NCI-H526 (cell line): ENCODE results near the gene FDXR.
"Not testable (repeated sequence)": the region's sequence is repeated elsewhere in the genome, so short reads cannot be mapped to it uniquely, and the experiment has no call there.

Source experiments
- DNase-seq, 2 experiments: peaks; one replicate each; lab custom pipeline; 2025; lab: John Stamatoyannopoulos, UW

FDXR gene, protein sequence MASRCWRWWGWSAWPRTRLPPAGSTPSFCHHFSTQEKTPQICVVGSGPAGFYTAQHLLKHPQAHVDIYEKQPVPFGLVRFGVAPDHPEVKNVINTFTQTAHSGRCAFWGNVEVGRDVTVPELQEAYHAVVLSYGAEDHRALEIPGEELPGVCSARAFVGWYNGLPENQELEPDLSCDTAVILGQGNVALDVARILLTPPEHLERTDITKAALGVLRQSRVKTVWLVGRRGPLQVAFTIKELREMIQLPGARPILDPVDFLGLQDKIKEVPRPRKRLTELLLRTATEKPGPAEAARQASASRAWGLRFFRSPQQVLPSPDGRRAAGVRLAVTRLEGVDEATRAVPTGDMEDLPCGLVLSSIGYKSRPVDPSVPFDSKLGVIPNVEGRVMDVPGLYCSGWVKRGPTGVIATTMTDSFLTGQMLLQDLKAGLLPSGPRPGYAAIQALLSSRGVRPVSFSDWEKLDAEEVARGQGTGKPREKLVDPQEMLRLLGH

DNA sequence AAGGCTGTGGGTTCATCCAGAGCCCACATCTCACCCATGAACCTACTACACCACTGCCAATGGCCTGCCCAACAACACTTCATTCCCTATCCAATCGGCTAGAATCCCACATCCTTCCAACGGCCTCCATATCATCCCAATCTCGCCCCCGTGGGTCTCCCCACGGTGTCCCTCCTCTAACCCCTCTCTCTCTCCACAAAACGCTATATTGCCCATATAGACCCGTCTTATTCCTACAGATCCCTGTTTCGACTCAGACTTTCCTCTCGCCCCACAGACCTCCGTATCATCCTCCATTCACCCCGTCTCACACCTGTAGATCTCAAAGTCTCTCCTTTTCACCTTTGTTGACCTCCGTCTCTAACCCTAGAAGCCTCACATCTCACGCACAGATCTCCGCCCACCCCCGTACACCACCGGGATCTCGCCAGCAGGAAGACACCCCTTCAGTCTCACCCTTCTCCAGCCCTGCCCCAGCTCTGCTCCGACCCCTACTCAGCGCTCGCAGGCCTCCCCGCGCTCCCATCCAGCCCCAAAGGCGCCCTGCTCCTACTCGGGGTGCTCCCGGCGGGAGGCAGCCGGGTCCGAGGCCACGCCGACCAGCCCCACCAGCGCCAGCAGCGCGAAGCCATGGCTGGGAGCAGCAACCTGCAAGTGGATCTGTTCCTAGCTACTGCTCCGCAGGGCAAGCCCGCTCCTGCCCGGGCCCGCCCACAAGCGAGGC is at the start of gene FDXR:
FDXR (minus strand) TSS at position 682 of the 724 bp plus-strand sequence; CDS start at position 632, 50 bp downstream.
- no peak for DNase-seq

DNA sequence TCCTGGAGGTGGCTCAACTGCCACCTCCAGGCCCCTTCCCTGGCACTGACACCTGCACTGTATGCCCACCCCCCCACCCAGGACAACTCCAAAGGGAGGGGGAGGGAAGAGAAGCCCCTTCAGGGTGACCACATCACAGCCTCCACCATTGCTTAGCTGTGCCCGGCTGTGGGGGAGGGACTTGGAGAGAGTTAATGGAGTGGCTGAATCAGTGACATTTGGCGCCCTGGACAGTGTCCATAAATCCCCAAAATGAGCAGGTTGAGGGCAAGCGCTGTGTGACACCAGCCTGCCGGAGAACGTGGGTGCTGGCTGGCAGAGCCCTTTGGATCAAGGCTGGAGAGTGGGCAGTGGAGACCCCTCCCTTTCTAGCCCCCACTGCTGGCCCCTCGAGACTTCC is 49.4 kb upstream of the FDXR start:
- DNase-seq: no peak

DNA sequence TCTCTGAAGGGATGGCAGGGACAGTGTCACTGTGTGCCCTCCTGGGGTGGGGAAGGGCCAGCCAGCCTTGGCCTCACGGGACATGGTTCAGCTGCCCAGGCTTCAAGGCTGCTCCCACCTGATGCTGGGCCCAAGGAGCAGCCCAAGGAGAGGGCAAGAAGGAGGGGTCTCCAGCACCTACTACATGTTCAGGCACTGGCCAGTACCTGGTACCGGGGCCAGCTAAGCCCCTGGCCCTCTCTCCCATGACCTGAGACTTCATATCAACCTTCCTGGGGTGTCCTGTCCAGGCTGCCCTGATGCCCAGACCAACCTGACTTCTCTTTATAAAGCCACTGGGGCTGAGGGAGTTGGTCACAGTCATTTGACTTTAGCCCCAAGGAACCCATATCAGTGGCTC is 49.0 kb upstream of the FDXR start:
- DNase-seq: no peak

DNA sequence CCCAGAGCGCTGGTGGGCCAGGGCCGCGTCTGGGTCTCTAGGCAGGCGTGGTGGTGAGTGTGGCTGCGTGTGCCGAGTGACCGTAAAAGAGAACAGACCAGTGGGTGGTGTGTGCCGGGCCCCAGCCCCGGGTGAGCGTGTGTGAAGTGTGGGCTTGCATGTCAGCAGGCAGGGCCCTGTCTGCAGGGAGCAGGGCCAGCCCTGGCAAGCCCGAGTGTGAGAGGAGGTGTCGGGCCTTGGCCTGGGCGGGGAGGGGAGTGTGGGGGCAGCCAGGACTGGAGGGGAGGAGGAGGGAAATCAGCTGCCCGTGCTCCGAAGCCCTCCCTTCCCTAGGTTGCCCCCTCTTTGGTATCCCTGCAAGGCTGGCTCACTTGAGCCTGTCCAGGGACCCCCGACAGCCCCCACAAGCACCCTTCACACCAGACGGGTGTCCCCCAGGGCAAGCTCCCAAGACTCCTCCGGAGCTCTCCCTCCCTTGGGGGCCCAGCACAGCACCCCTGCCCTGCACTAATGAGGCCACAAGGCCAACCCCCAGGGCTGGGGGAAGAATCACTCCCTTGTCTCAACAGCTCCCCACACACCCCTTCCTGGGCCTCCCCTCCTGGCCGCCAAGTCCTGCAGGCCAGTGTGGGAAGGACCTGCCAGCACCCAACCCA is 48.4 kb upstream of the FDXR start:
- DNase-seq: peak in 1 of 2 experiments; percentile 23

DNA sequence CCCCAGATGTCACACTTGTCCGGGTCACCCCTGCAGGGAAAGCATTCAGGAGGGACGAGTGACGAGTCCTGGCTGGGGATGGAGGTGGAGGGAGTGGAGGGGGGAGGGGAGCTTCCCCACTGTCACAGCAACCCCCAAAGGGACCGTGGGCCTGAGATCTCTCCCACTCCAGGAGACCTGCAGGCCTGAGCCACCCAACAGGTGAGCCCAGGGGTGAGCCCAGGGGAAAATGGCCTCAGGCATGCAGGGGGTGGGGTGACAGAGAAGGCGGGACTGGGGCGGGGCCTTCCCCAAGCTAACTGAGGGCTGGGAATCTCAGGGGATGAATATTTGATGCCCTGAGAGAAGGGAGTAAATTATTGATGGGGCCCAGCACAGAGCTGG is 47.8 kb upstream of the FDXR start:
- peak in 1 of 2 experiments; percentile 63 for DNase-seq

DNA sequence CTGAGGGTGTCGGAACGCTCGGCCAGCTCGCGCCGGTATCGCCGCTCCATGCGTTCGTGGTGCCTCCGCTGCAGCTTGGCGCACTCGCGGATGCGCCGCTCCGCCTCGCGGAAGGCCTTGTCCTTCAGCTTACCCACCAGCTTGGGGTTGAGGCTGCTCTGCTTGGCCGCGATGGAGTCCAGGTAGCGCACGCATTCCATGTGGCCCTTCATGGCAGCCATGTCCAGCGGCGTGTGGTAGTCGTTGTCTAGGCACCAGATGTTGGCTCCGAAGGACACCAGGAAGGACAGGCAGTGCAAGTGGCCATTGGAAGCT is 47.5 kb upstream of the FDXR start:
- DNase-seq: no peak

DNA sequence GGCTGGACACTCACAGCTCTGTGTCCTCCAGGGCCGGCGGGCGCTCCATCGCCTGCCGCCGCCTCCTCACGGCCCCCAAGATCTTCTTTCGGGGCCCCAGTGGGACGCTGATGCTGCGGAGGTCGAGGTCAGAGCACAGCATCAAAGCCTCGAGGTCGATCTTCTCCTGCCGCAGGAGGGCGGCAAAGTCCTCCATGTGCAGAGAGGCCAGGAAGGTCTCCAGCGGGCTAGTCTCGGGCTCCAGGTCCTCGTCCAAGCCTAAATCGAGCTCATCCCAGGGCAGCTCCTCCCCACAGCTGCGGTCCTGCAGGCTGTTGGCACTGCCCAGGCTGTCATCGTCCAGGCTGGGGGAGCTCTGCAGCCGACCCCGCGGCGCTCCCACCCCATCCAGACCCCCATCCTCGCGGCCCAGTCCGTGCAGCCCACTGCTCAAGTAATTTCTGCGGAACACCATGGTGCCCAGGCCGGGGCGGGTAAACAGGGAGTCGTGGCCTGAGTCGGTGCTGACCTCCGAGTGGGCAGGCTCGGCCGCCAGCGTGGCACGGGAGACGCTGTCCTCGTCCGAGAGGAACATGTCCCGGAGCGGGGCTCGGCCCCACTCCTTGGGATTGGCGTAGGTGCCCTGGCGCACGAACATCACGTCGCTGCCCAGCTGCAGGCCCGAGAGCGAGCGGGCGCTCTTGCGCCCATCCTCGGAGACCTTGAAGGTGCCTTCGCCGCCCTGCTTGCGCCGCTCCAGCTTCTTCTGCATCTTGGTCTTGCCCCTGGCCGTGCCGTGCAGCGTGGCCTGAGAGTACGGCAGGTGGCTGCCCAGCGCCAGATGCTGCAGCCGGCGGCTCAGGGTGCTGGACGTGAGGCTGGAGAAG is 46.9 kb upstream of the FDXR start:
- no peak for DNase-seq

DNA sequence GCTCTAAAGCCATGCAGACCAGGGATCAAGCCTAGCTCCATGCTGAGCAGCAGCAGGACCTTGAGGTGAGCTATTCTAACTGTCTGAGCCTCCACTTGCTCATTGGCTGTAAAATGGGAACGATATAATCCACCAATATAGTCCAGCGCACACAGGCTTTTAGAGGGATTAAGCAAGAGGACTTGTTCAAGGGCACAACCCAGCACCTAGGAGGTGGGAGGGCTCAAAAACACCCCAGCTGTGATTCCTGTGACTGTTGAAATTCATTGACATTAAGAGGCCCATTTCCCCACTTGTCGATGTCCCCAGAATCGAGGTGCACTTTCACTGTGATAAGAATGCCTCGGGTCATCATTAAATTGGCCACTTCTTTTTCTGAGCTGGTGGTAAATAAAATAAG is 46.1 kb upstream of the FDXR start:
- DNase-seq: no peak

DNA sequence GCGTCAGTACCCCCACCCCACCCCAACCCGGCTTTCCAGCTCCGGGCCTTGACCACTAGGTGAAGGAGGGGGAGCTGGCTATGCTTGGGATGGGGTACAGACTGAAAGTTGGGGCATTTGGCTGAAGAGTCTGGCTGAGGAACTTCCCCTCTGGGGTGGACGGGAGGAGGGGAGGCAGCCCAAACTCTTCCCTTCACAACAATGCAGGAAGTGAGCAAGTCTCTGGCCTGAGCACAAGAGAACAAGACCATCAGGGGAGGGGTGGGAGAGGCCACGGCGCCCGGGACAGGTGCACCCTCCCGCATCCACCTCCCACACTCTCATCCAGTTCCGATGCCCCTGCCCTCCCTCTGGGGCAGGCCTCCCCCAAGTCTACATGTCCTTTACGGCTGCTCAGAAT is 44.6 kb upstream of the FDXR start:
- no peak for DNase-seq

DNA sequence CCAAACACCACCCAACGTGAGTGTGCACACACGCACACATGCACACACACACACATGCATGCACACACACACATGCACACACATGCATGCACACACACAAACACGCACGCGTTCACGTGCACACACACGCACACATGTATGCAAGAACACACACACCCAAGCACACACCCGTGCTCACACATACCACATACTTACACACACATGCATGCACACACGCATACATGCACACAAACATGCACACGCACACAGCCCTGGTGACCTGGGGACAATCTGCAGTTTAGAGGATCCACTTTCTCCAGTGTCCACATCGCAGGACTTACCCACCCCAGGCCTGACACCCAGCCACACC is 44.0 kb upstream of the FDXR start:
- DNase-seq: no peak

DNA sequence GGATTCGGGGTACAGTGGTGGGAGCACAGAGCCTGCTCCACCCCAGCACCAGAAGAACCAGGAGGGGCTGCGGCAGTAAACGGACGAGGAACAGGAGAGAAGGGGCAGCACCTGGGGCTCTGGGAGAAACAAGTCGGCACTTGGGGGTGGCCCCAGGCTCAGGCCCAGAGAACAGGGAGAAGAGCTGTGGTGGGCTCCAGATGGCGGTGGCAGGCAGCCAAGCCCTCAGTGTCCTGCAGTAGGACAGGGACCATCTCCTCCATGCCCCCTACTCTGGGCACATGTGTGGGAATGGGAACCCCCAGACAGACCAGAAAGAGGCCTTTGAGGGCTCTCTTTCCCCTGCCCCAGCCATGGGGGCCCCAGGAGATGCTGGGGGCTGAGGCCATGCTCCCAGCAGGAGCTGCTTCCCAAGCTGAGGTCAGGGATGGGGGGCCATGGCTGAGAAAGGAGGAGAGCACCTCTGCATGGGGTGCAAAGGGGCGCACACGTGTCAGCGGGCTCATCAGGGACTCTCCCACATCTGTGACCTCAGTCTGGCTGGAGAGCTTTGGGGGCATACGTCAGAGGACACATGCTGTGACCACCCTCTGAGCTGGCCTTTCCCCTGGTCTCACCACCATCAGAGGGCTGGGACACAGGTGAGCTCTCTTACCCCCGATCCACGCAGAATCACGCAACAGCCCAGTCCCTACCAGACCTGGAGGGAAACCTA is 43.5 kb upstream of the FDXR start:
- DNase-seq: no peak

DNA sequence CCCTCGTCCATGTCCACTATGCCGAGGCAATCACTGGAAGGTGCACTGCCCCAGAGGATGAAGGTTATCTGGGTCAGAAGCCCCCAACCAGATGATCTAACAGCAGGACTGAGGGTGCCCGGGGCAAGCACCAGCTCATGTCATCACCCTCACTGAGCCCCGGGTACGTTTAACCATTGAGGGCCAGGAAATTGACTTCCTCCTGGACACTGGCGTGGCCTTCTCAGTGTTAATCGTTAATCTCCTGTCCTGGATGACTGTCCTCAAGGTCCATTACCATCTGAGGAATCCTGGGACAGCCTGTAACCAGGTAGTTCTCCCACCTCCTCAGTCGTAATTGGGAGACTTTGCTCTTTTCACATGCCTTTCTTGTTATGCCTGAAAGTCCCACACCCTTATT is 38.6 kb upstream of the FDXR start:
- DNase-seq: not testable (repeated sequence)

DNA sequence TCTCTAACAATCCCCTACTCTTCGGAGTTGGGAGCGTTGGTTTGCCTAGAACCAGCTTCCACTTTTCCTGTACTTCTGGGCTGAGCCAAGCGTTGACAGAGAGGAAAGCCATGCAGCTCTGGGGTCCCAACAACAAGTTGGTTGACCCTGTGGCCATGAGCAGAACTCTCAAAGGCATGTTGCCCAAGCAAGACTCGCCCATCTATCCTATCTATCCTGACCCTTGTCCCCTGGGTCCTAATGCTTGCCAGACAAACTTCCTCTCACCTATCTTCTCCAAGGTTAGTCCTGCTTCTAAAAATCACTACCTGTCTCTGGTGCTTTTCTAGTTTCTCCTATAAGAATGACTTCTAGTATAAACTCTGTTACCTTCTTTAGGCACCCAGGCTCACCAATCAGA is 36.3 kb upstream of the FDXR start:
- not testable (repeated sequence) for DNase-seq

DNA sequence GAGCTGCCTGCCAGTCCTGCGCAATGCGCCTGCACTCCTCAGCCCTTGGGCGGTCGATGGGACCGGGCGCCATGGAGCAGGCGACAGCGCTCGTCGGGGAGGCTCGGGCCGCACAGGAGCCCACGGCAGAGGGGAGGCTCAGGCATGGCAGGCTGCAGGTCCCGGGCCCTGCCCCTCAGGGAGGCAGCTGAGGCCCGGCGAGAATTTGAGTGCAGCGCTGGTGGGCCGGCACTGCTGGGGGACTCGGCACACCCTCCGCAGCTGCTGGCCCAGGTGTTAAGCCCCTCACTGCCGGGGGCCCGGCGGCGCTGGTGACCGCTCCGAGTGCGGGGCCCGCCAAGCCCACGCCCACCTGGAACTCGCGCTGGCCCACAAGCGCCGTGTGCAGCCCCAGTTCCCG is 34.2 kb upstream of the FDXR start:
- DNase-seq: no peak

DNA sequence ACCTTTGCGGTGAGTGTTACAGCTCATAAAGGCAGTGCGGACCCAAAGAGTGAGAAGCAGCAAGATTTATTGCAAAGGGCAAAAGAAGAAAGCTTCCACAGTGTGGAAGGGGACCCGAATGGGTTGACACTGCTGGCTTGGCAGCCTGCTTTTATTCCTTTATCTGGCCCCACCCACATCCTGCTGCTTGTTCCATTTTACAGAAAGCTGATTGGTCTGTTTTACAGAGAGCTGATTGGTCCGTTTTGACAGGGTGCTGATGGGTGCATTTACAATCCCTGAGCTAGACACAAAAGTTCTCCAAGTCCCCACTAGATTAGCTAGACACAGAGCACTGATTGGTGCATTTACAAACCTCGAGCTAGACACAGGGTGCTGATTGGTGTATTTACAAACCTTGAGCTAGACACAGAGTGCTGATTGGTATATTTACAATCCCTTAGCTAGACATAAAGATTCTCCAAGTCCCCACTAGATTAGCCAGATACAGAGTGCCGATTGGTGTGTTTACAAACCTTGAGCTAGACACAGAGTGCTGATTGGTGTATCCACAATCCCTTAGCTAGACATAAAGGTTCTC is 33.5 kb upstream of the FDXR start:
- DNase-seq: not testable (repeated sequence)

DNA sequence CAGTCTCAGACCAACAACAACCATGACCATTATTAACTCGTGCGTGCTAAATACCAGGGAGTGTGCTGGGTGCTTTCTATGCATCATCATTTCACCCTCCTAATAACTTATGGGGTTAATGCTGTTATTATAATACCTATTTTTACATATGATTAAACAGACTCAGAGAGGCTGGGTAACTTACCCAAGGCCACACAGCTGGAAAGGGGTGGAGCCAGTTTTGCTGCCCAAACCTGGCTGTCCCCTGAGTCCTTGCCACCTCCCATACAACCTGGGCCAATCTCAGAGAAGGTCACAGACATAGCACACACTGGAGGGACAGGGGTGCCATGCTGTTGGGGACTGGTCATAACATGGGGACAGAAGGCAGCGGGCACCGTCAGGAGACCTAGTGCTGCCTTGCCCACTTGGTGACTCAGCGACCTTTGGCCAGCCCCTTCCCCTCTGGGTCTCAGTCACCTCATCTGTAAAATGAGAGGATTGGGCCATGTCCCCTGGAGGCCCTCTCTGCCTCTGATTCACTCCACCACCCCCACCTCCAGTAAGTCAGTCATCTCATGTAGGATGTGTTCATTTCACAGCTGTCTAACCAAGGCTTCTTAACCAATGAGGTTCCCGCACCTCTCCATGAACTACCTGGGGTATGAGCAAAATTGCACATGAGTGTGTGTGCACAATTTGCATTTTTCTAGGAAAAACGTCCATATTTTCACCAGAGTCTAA is 32.1 kb upstream of the FDXR start:
- no peak for DNase-seq

DNA sequence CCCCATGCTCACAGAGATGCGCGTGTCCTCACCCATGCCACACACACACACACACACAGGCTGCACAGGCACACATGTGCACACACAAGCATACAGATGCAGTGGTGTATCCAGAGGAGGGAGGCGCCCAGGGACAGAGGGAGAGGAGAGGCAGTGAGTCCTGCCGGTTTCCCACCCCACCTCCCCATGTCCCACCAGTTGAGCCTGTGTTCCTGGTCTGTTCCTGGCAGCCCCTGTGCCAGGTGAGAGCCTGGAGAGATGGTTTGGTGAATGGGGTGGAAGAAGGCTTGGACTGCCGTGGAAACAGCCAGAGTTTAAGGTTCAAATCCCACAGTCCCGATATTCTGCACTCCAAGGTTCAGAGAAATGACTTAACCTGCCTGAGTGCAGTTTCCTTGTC is 30.9 kb upstream of the FDXR start:
- DNase-seq: no peak

DNA sequence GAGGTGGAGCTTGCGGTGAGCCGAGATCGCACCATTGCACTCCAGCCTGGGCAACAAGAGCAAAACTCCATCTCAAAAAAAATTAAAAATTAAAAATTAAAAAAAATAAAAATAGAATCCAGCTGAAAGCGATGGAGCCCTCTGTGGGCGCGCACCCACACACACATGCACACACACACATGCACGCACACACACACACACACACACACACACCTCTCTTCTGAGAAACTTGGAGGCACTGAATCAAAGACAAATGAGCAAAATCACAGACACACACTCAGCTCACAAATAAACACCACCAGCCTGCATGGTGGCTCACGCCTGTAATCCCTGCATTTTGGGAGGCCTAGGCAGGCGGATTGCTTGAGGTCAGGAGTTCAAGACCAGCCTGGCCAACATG is 30.2 kb upstream of the FDXR start:
- no peak for DNase-seq

DNA sequence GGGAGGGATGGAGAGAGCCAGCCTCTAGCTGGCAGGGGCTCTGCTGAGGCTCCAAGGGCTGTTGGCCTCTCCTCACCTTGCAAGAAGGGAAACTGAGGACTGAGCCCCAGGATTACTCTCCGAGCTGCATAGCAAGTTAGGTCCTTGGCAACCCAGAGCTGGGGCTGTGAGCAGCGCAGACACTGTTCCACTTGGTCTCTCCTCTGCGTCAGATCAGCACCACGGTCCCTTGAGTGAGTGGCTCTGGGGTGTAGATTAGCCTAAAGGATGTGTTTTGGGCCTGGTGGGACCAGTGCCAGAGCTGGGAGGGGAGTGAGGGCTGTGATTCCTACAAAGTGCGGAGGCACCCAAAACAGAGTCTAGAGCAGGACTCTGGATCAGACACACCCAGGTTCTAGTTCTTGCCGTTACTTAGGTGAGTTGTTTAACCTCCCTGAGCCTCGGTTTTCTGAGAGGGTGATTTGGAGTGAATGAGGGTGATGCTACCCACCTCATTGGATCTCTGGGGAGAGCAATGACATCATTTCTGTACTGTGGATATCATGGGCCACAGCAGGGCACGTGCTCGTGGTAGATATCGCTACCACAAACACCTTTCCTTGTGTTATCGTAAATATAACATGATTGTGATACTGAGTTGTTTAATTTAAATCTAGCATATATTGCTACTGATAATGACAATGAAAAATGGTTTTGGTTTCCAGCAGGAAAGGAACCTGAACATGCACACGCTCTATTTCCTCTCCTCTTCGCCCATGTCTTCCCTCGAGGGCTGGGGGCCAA is 28.8 kb upstream of the FDXR start:
- no peak for DNase-seq

DNA sequence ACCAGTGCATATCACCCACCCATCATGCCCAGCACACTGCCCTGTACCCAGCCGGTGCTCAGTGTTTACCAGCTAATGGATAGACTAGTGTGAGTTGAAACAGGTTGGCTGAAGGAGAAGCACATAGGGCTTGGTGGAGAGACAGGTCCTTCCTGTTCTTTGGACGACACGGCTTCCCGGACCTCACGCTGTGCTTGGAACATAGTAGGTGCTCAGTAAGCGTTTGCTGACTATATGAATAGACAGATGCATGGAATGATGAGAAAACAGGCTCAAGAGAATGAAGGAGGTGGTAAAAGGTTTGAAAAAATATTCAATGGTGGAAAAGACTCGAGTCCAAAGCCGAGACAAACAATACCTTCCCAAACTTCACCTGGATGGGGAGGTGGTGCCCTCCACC is 27.4 kb upstream of the FDXR start:
- no peak for DNase-seq
